ENCODE results near the gene MRLN.

MRLN gene

DNA sequence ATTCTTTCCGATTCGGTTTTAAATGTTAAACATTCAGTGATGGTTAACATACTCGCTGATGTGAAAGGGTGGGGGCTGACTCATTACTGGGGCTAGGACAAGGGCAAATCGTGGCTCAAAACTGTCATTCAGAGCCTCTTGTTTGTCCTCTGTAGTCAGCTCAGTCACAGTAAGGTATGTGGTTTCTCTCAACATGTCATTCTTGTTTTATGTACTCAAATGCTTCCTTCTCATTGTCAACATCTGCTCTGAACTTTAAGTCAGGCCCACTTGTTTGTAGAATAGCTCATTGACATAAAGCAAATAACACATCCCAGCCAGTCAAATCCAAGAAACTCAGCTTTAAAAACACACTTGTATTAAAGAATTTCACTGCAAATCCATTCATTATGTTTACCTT is 50.9 kb downstream of the MRLN start:
- no peak for DNase-seq

DNA sequence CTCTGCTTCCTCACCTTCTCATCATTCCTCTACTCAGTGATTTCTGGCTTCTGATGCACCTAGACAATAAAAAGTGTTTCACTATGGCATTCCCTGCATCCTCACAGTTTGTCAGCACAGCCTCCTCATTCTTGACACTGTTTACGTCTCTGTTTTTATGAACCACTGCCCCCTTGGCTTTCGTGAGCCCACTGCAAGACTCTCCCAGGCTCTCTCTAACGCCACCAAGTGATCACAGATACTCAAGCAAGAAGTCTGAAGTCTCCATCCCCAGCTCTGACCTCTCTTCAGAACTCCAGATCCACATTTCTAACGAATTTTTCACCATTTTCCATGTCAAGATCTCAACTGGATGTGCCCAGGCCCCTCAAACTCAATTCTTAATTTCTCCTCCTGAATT is 52.5 kb downstream of the MRLN start:
- no peak for DNase-seq

DNA sequence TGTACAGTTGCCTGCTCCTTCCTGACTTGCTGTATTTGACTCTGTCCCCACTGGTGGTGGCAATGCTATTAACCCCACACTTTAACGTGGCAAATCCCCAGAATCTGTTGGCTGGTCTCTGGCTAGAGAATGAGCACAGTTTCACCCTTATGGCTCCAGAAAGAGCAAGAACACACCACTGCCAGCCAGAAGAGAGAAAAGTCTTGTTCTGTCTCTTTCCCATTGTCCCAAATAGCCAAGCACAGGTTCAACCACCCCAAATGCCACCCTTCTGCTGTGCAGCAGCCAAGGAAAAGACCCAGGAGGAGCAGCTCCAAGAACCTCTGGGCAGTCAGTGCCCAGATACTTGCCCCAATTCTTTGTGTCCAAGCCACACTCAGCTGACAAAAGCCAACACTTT is 54.9 kb downstream of the MRLN start:
- DNase-seq = no peak

DNA sequence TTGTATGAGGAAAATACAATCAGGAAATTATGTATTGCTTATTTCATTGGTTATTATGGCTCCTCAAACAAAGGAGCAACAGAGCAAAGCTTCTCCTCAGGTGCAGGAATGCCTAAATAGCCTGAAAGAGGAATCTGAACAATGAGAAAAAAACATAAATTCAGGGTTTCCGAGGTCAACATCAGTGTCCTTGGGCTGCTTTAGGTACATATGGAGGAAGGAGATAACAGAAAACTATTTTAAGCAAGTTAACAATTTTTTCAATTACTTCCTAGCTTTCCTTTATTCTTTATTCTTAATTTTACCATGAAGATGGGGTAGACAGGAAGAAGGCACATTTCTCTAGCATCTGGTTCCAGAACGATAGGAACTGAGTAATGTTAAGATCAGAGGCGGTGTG is 57.6 kb downstream of the MRLN start:
- no peak for DNase-seq

DNA sequence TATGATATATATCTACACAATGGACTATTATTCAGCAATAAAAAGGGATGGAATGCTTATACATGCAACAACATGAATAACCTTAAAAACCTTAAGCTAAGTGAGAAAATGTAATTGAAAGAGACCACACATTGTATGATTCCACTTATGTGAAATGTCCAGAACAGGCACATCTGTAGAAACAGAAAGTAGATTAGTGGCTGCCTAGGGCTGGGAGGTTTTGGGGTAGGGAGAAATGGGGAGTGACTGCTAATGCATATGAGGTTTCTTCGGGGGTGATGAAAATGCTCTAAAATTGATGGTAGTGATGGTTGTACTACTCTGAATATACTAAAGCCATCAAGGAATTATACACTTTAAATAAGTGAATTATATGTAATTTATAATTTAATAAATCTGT is 58.3 kb downstream of the MRLN start:
- no peak for DNase-seq

DNA sequence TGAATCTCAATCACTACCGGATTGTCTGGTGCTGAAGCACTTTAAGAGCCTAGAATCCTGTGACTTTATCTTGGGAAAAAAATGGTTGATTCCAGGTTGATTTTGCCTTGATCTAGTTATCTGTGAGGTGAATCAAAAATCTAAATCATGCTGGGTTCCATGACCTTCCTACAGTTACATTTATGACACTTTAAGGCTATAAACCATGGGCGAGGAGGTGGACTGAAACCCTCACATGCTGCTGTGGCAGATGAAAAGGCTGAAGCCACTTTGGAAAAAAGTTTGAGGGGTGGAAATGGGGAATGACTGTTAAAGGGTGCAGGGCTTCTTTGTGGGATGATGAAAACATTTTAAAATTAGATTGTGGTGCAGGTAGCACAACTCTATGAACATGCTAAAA is 61.1 kb downstream of the MRLN start:
- no peak for DNase-seq

DNA sequence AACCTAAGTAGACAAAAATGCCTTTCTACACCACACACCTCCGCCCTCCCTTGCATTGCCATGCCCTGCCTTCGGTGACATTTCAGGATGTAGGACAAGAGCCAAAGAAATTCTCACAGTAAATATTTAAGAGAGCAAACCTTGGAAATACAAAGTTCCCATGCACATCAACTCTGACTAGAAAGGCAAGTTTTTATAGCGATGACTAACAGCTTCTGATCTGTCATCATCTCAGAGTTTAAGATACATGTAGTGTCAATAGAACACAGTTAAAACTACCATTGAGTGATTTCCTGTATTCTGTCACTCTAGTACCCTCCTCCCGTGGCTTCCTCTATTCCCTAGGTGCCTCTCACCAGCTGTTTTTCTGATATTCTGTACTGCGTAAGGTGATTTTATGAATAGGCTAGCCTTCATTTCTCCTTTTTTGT is 64.3 kb downstream of the MRLN start:
- no peak for DNase-seq

DNA sequence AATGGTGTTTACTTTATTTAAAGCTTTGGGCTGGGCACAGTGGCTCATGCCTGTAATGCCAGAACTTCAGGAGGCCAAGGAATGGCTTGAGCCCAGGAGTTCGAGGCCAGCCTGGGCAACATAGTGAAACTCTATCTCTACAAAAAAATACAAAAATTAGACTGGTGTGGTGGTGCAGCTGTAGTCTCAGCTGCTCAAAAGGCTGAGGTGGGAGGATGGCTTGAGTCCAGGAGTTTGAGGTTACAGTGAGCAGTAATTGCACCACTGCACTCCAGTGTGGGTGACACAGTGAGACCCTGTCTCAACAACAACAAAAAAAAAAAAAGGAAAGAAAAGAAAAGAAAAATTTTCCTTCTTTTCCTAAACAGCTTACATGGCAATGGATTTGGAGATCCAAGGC is 65.6 kb downstream of the MRLN start:
- DNase-seq = no peak
